ENCODE data around the gene EIF4G3. TPM values are rescaled to one million over a fixed set of nuclear protein-coding genes. Genes with fewer than 3 reads are reported as not detected.

Gene EIF4G3
- total and polyA plus RNA-seq, 10 of the 15 experiments (the other 5 are each of a cell fraction or from before 2014, with no cell fraction given): 7.4 to 45.1 (median 29.1) TPM

DNA sequence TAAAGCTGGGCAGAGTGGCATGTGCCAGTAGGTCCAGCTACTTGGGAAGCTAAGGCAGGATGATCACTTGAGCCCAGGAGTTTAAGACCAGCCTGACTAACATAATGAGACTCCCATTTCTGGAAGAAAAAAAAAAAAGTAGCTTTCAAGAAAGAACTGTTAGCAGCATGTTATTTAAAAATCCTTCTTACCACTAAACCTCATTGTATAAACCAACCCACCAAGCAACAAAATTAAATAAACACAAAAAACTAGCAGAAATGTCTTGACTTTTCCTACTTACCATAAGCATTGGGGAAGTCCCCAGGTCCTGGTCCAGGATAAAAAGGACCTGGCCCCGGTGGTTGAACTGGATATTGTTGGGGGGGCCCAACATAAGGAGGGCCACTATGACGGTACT lies 196.6 kb downstream of the EIF4G3 start:
- H2AFZ ChIP-seq (ENCODE audit: control insufficient read depth, low read depth, low read length): no peak overlapping the region
- H3K9me3 ChIP-seq (replicated peaks; ENCODE audit: control insufficient read depth, insufficient read depth, low read length): no peaks in the 10 kb centered on the region
- ChIA-PET POLR2A (no interaction called here), SMC1A (ENCODE audit: uncharacterized antibody, unreplicated experiment) (interaction anchor here (0.8 to 3.8 kb wide), 9 partner anchors 12 to 389 kb away, joined by 3 to 43 read pairs (median 4); no protein-coding TSS in a partner anchor), CTCF (interaction anchor here (1.1 to 4.7 kb wide), 4 partner anchors 12 to 283 kb away, joined by 3 to 98 read pairs (median 6); no protein-coding TSS in a partner anchor), RAD21 (ENCODE audit: unreplicated experiment) (interaction anchor here (1.1 kb wide), 1 partner anchor 215 kb away, joined by 7 read pairs; no protein-coding TSS in a partner anchor)
- no peaks in the 10 kb centered on the region for H3K79me2 ChIP-seq (ENCODE audit: control insufficient read depth, insufficient read depth, low read length)
- no peaks in the 10 kb centered on the region for H3K36me3 ChIP-seq (ENCODE audit: control insufficient read depth in 2 of 2, insufficient read depth in 2 of 2, low read length in 1 of 2)
- no peak overlapping the region for H3K27ac ChIP-seq (ENCODE audit: control insufficient read depth, insufficient read depth)
- 73% methylated on average over 2 of the region's 2 CpGs for WGBS (ENCODE audit: insufficient coverage, insufficient replicate concordance, low lambda C conversion rate, missing lambda C conversion rate)
- DNase-seq (ENCODE audit: low read depth, low spot score): no peak
- intact Hi-C loops (cut with micrococcal nuclease; ENCODE audit: unreplicated experiment) (loop anchor here (10.0 kb wide), 1 partner anchor 285 kb away; no protein-coding TSS in a partner anchor), in situ Hi-C loops (cut with MboI) (loop anchor here (10.0 kb wide), 1 partner anchor 215 kb away; no protein-coding TSS in a partner anchor)
- H3K27me3 ChIP-seq (replicated peaks in 1 of 2; ENCODE audit: control insufficient read depth in 2 of 2, insufficient read depth in 2 of 2, low read length in 1 of 2): no peaks in the 10 kb centered on the region
- H4K20me1 ChIP-seq (ENCODE audit: control insufficient read depth, insufficient read depth): no peaks in the 10 kb centered on the region
- no peak overlapping the region for H3K9ac ChIP-seq (ENCODE audit: control insufficient read depth, insufficient read depth, low read length)
- H3K4me1 ChIP-seq (ENCODE audit: control insufficient read depth, insufficient read depth, low read length): no peaks in the 10 kb centered on the region
- H3K4me3 ChIP-seq: no peak overlapping the region
- ATAC-seq: no peak
- no TSS peak for BruUV-seq (replicated peaks)
- no peak overlapping the region for H3K4me2 ChIP-seq (ENCODE audit: control insufficient read depth, insufficient read depth)
- no peak for FAIRE-seq
- TF ChIP-seq POLR2A (IDR thresholded peaks at IDR 0.05; ENCODE audit: low read depth, low read length) (no peak), EP300 (IDR thresholded peaks at IDR 0.05; ENCODE audit: borderline replicate concordance in 1 of 2, control insufficient read depth in 1 of 2, low read depth in 2 of 2, low read length in 2 of 2) (no peak), ZNF24 (IDR thresholded peaks at IDR 0.05) (no peak), RUNX3 (IDR thresholded peaks at IDR 0.05; ENCODE audit: low read length) (no peak), CBX3 (IDR thresholded peaks at IDR 0.05; ENCODE audit: borderline replicate concordance, low read depth) (no peak), EZH2 (IDR thresholded peaks at IDR 0.05; ENCODE audit: borderline replicate concordance, control insufficient read depth, low read depth, low read length) (no peak), HCFC1 (IDR thresholded peaks at IDR 0.05; ENCODE audit: low read length) (no peak), STAT3 (IDR thresholded peaks at IDR 0.05; ENCODE audit: low read depth, low read length) (no peak)
- TF ChIP-seq, protein P1, sequence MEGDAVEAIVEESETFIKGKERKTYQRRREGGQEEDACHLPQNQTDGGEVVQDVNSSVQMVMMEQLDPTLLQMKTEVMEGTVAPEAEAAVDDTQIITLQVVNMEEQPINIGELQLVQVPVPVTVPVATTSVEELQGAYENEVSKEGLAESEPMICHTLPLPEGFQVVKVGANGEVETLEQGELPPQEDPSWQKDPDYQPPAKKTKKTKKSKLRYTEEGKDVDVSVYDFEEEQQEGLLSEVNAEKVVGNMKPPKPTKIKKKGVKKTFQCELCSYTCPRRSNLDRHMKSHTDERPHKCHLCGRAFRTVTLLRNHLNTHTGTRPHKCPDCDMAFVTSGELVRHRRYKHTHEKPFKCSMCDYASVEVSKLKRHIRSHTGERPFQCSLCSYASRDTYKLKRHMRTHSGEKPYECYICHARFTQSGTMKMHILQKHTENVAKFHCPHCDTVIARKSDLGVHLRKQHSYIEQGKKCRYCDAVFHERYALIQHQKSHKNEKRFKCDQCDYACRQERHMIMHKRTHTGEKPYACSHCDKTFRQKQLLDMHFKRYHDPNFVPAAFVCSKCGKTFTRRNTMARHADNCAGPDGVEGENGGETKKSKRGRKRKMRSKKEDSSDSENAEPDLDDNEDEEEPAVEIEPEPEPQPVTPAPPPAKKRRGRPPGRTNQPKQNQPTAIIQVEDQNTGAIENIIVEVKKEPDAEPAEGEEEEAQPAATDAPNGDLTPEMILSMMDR (IDR thresholded peaks at IDR 0.05 in 2 of 3, conservative IDR thresholded peaks at IDR 0.05 in 1 of 3; ENCODE audit: control insufficient read depth in 2 of 3, extremely low read depth in 1 of 3, insufficient read depth in 1 of 3, low read depth in 3 of 3, low read length in 3 of 3): no peak
- TF ChIP-seq, protein P2, sequence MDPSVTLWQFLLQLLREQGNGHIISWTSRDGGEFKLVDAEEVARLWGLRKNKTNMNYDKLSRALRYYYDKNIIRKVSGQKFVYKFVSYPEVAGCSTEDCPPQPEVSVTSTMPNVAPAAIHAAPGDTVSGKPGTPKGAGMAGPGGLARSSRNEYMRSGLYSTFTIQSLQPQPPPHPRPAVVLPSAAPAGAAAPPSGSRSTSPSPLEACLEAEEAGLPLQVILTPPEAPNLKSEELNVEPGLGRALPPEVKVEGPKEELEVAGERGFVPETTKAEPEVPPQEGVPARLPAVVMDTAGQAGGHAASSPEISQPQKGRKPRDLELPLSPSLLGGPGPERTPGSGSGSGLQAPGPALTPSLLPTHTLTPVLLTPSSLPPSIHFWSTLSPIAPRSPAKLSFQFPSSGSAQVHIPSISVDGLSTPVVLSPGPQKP (IDR thresholded peaks at IDR 0.05; ENCODE audit: low read depth, low read length): no peak
- TF ChIP-seq, protein P3, sequence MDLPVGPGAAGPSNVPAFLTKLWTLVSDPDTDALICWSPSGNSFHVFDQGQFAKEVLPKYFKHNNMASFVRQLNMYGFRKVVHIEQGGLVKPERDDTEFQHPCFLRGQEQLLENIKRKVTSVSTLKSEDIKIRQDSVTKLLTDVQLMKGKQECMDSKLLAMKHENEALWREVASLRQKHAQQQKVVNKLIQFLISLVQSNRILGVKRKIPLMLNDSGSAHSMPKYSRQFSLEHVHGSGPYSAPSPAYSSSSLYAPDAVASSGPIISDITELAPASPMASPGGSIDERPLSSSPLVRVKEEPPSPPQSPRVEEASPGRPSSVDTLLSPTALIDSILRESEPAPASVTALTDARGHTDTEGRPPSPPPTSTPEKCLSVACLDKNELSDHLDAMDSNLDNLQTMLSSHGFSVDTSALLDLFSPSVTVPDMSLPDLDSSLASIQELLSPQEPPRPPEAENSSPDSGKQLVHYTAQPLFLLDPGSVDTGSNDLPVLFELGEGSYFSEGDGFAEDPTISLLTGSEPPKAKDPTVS (IDR thresholded peaks at IDR 0.05; ENCODE audit: low read depth, low read length): no peak
- TF ChIP-seq, protein P4, sequence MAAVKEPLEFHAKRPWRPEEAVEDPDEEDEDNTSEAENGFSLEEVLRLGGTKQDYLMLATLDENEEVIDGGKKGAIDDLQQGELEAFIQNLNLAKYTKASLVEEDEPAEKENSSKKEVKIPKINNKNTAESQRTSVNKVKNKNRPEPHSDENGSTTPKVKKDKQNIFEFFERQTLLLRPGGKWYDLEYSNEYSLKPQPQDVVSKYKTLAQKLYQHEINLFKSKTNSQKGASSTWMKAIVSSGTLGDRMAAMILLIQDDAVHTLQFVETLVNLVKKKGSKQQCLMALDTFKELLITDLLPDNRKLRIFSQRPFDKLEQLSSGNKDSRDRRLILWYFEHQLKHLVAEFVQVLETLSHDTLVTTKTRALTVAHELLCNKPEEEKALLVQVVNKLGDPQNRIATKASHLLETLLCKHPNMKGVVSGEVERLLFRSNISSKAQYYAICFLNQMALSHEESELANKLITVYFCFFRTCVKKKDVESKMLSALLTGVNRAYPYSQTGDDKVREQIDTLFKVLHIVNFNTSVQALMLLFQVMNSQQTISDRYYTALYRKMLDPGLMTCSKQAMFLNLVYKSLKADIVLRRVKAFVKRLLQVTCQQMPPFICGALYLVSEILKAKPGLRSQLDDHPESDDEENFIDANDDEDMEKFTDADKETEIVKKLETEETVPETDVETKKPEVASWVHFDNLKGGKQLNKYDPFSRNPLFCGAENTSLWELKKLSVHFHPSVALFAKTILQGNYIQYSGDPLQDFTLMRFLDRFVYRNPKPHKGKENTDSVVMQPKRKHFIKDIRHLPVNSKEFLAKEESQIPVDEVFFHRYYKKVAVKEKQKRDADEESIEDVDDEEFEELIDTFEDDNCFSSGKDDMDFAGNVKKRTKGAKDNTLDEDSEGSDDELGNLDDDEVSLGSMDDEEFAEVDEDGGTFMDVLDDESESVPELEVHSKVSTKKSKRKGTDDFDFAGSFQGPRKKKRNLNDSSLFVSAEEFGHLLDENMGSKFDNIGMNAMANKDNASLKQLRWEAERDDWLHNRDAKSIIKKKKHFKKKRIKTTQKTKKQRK (IDR thresholded peaks at IDR 0.05; ENCODE audit: low read depth, low read length): no peak
- TF ChIP-seq, protein P5, sequence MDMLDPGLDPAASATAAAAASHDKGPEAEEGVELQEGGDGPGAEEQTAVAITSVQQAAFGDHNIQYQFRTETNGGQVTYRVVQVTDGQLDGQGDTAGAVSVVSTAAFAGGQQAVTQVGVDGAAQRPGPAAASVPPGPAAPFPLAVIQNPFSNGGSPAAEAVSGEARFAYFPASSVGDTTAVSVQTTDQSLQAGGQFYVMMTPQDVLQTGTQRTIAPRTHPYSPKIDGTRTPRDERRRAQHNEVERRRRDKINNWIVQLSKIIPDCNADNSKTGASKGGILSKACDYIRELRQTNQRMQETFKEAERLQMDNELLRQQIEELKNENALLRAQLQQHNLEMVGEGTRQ (IDR thresholded peaks at IDR 0.05; ENCODE audit: borderline replicate concordance, low read depth, low read length): no peak

All from GM12878 (cell line).